ENCODE measurements around the gene VSX2.

- TF ChIP-seq CTCF (optimal IDR thresholded peaks at IDR 0.05 in 1 of 3, IDR thresholded peaks at IDR 0.05 in 1 of 3, conservative IDR thresholded peaks at IDR 0.05 in 1 of 3; ENCODE audit: extremely low read depth in 1 of 3, insufficient read depth in 2 of 3, low read length in 3 of 3), result no peak
- TF ChIP-seq EZH2 (IDR thresholded peaks at IDR 0.05; ENCODE audit: low read length), result no peak
These were observed 41.8 kb downstream of the VSX2 start for GRCh38 chr14:74281069-74281468.

Data from keratinocyte (primary cell).